ENCODE data around the gene FAM89B. TPM values are rescaled to one million over a fixed set of nuclear protein-coding genes. Genes with fewer than 3 reads are reported as not detected.

Gene FAM89B
- polyA plus RNA-seq, 3 donors = 51.3 to 139 (median 70.8) TPM

GRCh38 chr11:65574811-65575567, 2.7 kb downstream of the FAM89B start:
- Histone ChIP-seq H3K79me2 (ENCODE audit: insufficient read depth, low read length) (peaks cover 83% of the 10 kb centered on the region), H4K20me1 (ENCODE audit: insufficient read depth, low read length) (peaks cover 70% of the 10 kb centered on the region), H3K4me2 (replicated peaks; ENCODE audit: extremely low read depth, low read length, poor library complexity, severe bottlenecking) (peak overlapping the region; percentile 97), H3K4me1 (ENCODE audit: control insufficient read depth in 1 of 2, insufficient read depth in 2 of 2, low read length in 2 of 2) (peaks cover 66 to 78% of the 10 kb centered on the region in 2 donors), H3K27ac (ENCODE audit: low read depth in 1 of 2, low read length in 2 of 2) (peak overlapping the region; percentile 85 to 90), H3K9ac (ENCODE audit: insufficient read depth, low read length, poor library complexity, severe bottlenecking) (peak overlapping the region; percentile 80), H3K9me3 (replicated peaks in 1 of 2; ENCODE audit: control insufficient read depth in 1 of 2, insufficient read depth in 1 of 2, low read length in 2 of 2) (no peaks in the 10 kb centered on the region), H3K27me3 (ENCODE audit: control insufficient read depth in 2 of 2, insufficient read depth in 2 of 2, low read length in 2 of 2) (no peaks in the 10 kb centered on the region), H2AFZ (ENCODE audit: insufficient read depth, low read depth, low read length, poor library complexity, severe bottlenecking) (peak overlapping the region; percentile 8), H3K36me3 (replicated peaks in 1 of 2; ENCODE audit: control insufficient read depth in 1 of 2, insufficient read depth in 2 of 2, low read length in 2 of 2) (peaks cover 19 to 20% of the 10 kb centered on the region in 2 donors), H3K4me3 (replicated peaks in 1 of 3; ENCODE audit: low read depth in 2 of 3, low read length in 3 of 3) (peak overlapping the region; percentile 68 to 100 (median 98))
- H3K27me3 Mint-ChIP-seq (ENCODE audit: low read depth in 3 of 3) = no peaks in the 10 kb centered on the region
- peak in 1 of 3 donors; percentile 29 for DNase-seq
- no peak for TF ChIP-seq CTCF (IDR thresholded peaks at IDR 0.05)
- H3K36me3 Mint-ChIP-seq = peaks cover 18 to 30% of the 10 kb centered on the region in 2 donors
- intact Hi-C loops (cut with micrococcal nuclease) = loop anchor here (2.0 to 10.0 kb wide), 3 partner anchors 34 to 550 kb away; partner anchors contain the start of genes MAP3K11 (in 1 of the 2) and SNX15 (in 1 of the 2)
- peaks cover 62% of the 10 kb centered on the region for H3K4me1 Mint-ChIP-seq
- peak overlapping the region; percentile 93 to 99 (median 97) for H3K27ac Mint-ChIP-seq
- WGBS (ENCODE audit: insufficient coverage) = 3% methylated on average over 22 of the region's 28 CpGs
- peak overlapping the region; percentile 90 to 94 for H3K4me3 Mint-ChIP-seq
- H3K9me3 Mint-ChIP-seq = peaks cover 0 to 2% (median 0%) of the 10 kb centered on the region in 7 donors

GRCh38 chr11:65575568-65576231, 3.4 kb downstream of the FAM89B start, which contains the start of gene EHBP1L1:
Gene EHBP1L1, plus strand, starts transcription at chr11:65576053. Its CDS starts 250 bp downstream, at chr11:65576303.
- Histone ChIP-seq H3K9me3 (replicated peaks in 1 of 2; ENCODE audit: control insufficient read depth in 1 of 2, insufficient read depth in 1 of 2, low read length in 2 of 2) (no peaks in the 10 kb centered on the region), H3K4me1 (ENCODE audit: control insufficient read depth in 1 of 2, insufficient read depth in 2 of 2, low read length in 2 of 2) (peaks cover 63 to 83% of the 10 kb centered on the region in 2 donors), H3K4me3 (replicated peaks in 1 of 3; ENCODE audit: low read depth in 2 of 3, low read length in 3 of 3) (peak within 1 kb of the TSS; percentile 68 to 100 (median 98)), H3K9ac (ENCODE audit: insufficient read depth, low read length, poor library complexity, severe bottlenecking) (peak within 1 kb of the TSS; percentile 80), H4K20me1 (ENCODE audit: insufficient read depth, low read length) (peaks cover 77% of the 10 kb centered on the region), H3K4me2 (replicated peaks; ENCODE audit: extremely low read depth, low read length, poor library complexity, severe bottlenecking) (peak within 1 kb of the TSS; percentile 97), H3K79me2 (ENCODE audit: insufficient read depth, low read length) (peaks cover 85% of the 10 kb centered on the region), H3K27ac (ENCODE audit: low read depth in 1 of 2, low read length in 2 of 2) (peak within 1 kb of the TSS; percentile 85 to 93), H3K27me3 (ENCODE audit: control insufficient read depth in 2 of 2, insufficient read depth in 2 of 2, low read length in 2 of 2) (no peaks in the 10 kb centered on the region), H2AFZ (ENCODE audit: insufficient read depth, low read depth, low read length, poor library complexity, severe bottlenecking) (peak within 1 kb of the TSS; percentile 26), H3K36me3 (replicated peaks in 1 of 2; ENCODE audit: control insufficient read depth in 1 of 2, insufficient read depth in 2 of 2, low read length in 2 of 2) (peaks cover 27% of the 10 kb centered on the region in 2 donors)
- Mint-ChIP-seq H3K27me3 (ENCODE audit: low read depth in 3 of 3) (no peaks in the 10 kb centered on the region), H3K9me3 (peaks cover 0 to 2% (median 0%) of the 10 kb centered on the region in 7 donors), H3K27ac (peak within 1 kb of the TSS; percentile 93 to 99 (median 97)), H3K4me1 (peaks cover 62% of the 10 kb centered on the region), H3K36me3 (peaks cover 24 to 37% of the 10 kb centered on the region in 2 donors), H3K4me3 (peak within 1 kb of the TSS; percentile 90 to 95)
- 0% methylated on average over 53 of the region's 69 CpGs for WGBS (ENCODE audit: insufficient coverage)
- peak; percentile 63 to 81 (median 72) for DNase-seq
- no peak for TF ChIP-seq CTCF (IDR thresholded peaks at IDR 0.05)
- intact Hi-C loops (cut with micrococcal nuclease) = loop anchor here (2.0 to 10.0 kb wide), 3 partner anchors 35 to 551 kb away; partner anchors contain the start of genes MAP3K11 (in 1 of the 2) and SNX15 (in 1 of the 2)
